Immature natural killer cell (primary cell): ENCODE measurements around the gene COL6A5. TPM values are rescaled to one million over a fixed set of nuclear protein-coding genes. Genes with fewer than 3 reads are reported as not detected.

ENCODE experiments used
- DNase-seq, 3 donors: peaks; one replicate each; pipeline ENCODE4 v3.0.0; 2022; ENCODE audit warnings: mixed read lengths in 1 of 3
- H3K27ac Mint-ChIP-seq, 6 donors: one replicate each; pipeline ENCODE4 v1.8.0; 2020; ENCODE audit warnings: mixed read lengths in 6 of 6, mild to moderate bottlenecking in 5 of 6, inconsistent platforms in 4 of 6, moderate library complexity in 3 of 6
- H3K27me3 Mint-ChIP-seq, 3 donors: one replicate each; pipeline ENCODE4 v1.8.0; 2020 to 2021; ENCODE audit warnings: low read depth in 3 of 3, mild to moderate bottlenecking in 3 of 3, mixed read lengths in 3 of 3, moderate library complexity in 3 of 3, inconsistent platforms in 1 of 3
- H3K36me3 Mint-ChIP-seq, 3 donors: one replicate each; pipeline ENCODE4 v1.8.0; 2020; ENCODE audit warnings: mixed read lengths in 3 of 3, inconsistent platforms in 2 of 3, mild to moderate bottlenecking in 2 of 3
- H3K4me1 Mint-ChIP-seq, 2 donors: one replicate each; pipeline ENCODE4 v1.8.0; 2020; ENCODE audit warnings: inconsistent platforms in 2 of 2, mild to moderate bottlenecking in 2 of 2, mixed read lengths in 2 of 2, moderate library complexity in 1 of 2
- H3K4me3 Mint-ChIP-seq, 5 donors: one replicate each; pipeline ENCODE4 v1.8.0; 2020; ENCODE audit warnings: mild to moderate bottlenecking in 5 of 5, mixed read lengths in 5 of 5, inconsistent platforms in 3 of 5, moderate library complexity in 3 of 5
- H3K9me3 Mint-ChIP-seq, 6 donors: one replicate each; pipeline ENCODE4 v1.8.0; 2020; ENCODE audit warnings: mild to moderate bottlenecking in 6 of 6, mixed read lengths in 6 of 6, inconsistent platforms in 4 of 6, moderate library complexity in 3 of 6
- polyA plus RNA-seq, 3 donors: library from polyadenylated mRNA; unstranded; fragments of 300-500 nt; fragmentation: Illumina TruSeq; gene quantifications; one replicate each; pipeline ENCODE4 v1.2.3, GENCODE V29; 2021

COL6A5 gene
- polyA plus RNA-seq, 3 donors from 2014 or later: not detected

DNA sequence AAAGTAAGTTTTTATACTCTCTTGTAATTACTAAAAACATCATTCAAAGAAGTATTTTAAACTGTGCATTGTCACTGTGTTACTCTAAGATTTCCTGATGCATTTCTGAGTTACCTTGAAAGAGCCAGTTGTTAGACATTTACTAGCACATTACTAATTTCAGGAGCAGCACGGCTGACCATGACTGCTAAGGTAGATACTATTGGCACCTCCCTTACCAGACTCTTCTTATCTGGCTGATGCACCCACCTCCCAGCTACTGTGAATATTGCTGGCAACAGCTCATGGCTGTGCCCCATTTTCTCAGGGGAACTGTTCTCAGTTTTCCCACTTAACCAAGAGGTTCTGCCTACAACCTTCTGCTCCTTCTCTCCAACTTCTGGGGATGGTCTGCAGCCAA is 29.4 kb downstream of the COL6A5 start:
- DNase-seq: no peak
- Mint-ChIP-seq H3K4me1 (no peaks in the 10 kb centered on the region), H3K27me3 (no peaks in the 10 kb centered on the region), H3K27ac (no peak overlapping the region), H3K9me3 (peaks cover 0 to 4% (median 0%) of the 10 kb centered on the region in 6 donors), H3K36me3 (no peaks in the 10 kb centered on the region), H3K4me3 (no peak overlapping the region)

DNA sequence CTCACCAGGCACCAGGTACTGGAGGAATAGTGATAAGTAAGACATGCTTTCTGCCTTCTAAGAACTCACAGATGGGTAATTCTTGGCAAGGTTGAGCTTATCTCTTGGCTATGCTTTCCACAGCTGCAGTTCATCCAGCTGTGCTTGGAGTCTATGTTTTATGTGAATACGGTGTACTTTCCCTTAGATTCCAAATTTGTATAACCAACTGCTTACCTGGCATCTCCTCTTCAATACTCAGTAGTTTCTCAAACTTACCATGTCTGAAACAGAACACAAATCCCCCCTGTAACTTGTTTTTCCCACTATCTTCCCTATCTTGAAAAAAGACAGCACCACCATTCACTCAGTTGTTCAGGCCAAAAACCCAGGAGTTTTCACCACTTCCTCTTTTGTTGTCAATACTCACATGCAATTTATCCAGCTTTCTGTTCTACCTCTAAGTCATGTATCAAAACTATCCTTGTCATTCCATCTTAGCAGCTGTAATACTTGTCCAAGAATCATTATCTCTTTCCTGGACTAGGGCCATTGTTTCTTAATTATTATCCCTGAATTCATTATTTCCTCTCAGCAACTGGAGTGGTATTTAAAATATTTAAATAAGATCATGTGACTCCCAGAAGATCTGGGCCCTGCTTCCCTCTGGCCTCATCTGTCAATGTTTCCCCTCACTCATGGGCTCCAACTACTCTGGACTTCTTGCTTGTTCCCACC is 32.6 kb downstream of the COL6A5 start:
- no peak for DNase-seq
- H3K4me1 Mint-ChIP-seq: no peaks in the 10 kb centered on the region
- H3K4me3 Mint-ChIP-seq: no peak overlapping the region
- no peak overlapping the region for H3K27ac Mint-ChIP-seq
- H3K27me3 Mint-ChIP-seq: peaks cover 0 to 3% (median 0%) of the 10 kb centered on the region in 3 donors
- peaks cover 0 to 4% (median 1%) of the 10 kb centered on the region in 6 donors for H3K9me3 Mint-ChIP-seq
- no peaks in the 10 kb centered on the region for H3K36me3 Mint-ChIP-seq

- H3K9me3 Mint-ChIP-seq: peaks cover 0 to 4% (median 1%) of the 10 kb centered on the region in 6 donors
- no peaks in the 10 kb centered on the region for H3K4me1 Mint-ChIP-seq
- peaks cover 0 to 3% (median 0%) of the 10 kb centered on the region in 3 donors for H3K27me3 Mint-ChIP-seq
- no peaks in the 10 kb centered on the region for H3K36me3 Mint-ChIP-seq
- no peak overlapping the region for H3K4me3 Mint-ChIP-seq
- no peak for DNase-seq
- no peak overlapping the region for H3K27ac Mint-ChIP-seq
Observed at GRCh38 chr3:130378677-130379191, 33.3 kb downstream of the COL6A5 start.

- H3K27ac Mint-ChIP-seq: no peak overlapping the region
- DNase-seq: no peak
- no peak overlapping the region for H3K4me3 Mint-ChIP-seq
- H3K27me3 Mint-ChIP-seq: peaks cover 0 to 3% (median 0%) of the 10 kb centered on the region in 3 donors
- H3K36me3 Mint-ChIP-seq: no peaks in the 10 kb centered on the region
- H3K4me1 Mint-ChIP-seq: no peaks in the 10 kb centered on the region
- H3K9me3 Mint-ChIP-seq: peaks cover 0 to 4% (median 1%) of the 10 kb centered on the region in 6 donors
Observed at GRCh38 chr3:130379274-130379673, 33.8 kb downstream of the COL6A5 start.

DNA sequence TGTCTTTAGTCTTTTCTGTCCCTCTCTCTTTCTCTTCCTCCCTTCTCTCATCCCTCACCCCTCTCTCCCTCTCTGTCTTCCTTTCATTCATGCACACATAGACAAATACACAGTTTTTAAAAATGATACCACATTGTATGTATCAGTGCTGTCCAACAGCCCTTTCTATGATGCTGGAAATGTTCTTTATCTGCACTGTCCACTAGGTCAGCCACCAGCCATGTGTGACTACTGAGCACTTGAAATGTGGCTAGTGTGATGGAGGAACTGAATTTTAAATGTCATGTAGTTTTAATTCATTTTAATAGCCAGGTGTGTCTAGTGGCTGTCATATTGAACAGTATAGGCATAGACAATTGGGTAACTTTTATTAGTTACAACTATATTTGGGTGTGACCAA is 34.9 kb downstream of the COL6A5 start:
- peaks cover 0 to 4% (median 1%) of the 10 kb centered on the region in 6 donors for H3K9me3 Mint-ChIP-seq
- no peak overlapping the region for H3K4me3 Mint-ChIP-seq
- no peaks in the 10 kb centered on the region for H3K36me3 Mint-ChIP-seq
- no peak overlapping the region for H3K27ac Mint-ChIP-seq
- DNase-seq: no peak
- H3K4me1 Mint-ChIP-seq: no peaks in the 10 kb centered on the region
- peaks cover 0 to 3% (median 0%) of the 10 kb centered on the region in 3 donors for H3K27me3 Mint-ChIP-seq

DNA sequence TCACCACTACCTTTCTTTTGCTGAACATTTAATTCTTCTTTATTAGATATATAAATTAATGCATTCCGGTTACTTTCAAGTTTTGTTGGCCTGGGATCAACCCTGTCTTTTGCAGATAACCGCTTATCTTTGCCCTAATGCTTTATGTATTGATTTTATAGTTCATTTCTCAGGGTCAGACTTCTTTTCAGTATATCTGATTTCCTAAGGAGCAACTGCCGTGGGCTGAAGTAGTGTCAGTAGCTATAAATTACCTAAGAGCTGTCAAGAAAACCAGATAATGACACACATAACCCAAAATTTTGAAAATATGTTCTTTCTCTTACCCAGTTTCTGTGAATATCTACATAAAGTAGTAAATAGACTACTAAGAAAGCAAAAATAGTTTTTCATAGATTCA is 38.0 kb downstream of the COL6A5 start:
- no peak overlapping the region for H3K4me3 Mint-ChIP-seq
- H3K4me1 Mint-ChIP-seq: no peaks in the 10 kb centered on the region
- no peak overlapping the region for H3K27ac Mint-ChIP-seq
- peaks cover 0 to 4% (median 0%) of the 10 kb centered on the region in 6 donors for H3K9me3 Mint-ChIP-seq
- H3K36me3 Mint-ChIP-seq: no peaks in the 10 kb centered on the region
- peaks cover 0 to 3% (median 0%) of the 10 kb centered on the region in 3 donors for H3K27me3 Mint-ChIP-seq
- DNase-seq: no peak

- no peak overlapping the region for H3K27ac Mint-ChIP-seq
- no peaks in the 10 kb centered on the region for H3K4me1 Mint-ChIP-seq
- no peaks in the 10 kb centered on the region for H3K36me3 Mint-ChIP-seq
- no peak overlapping the region for H3K4me3 Mint-ChIP-seq
- H3K27me3 Mint-ChIP-seq: peaks cover 0 to 3% (median 0%) of the 10 kb centered on the region in 3 donors
- H3K9me3 Mint-ChIP-seq: peaks cover 0 to 2% (median 0%) of the 10 kb centered on the region in 6 donors
- no peak for DNase-seq
Observed at GRCh38 chr3:130384476-130385025, 39.1 kb downstream of the COL6A5 start.

- Mint-ChIP-seq H3K27me3 (no peaks in the 10 kb centered on the region), H3K4me3 (no peak overlapping the region), H3K9me3 (no peaks in the 10 kb centered on the region), H3K4me1 (no peaks in the 10 kb centered on the region), H3K27ac (no peak overlapping the region), H3K36me3 (no peaks in the 10 kb centered on the region)
- no peak for DNase-seq
Observed at GRCh38 chr3:130386604-130387263, 41.3 kb downstream of the COL6A5 start.

GRCh38 chr3:130389743-130390478 is 44.4 kb downstream of the COL6A5 start:
- no peak for DNase-seq
- Mint-ChIP-seq H3K27me3 (peaks cover 0 to 4% (median 1%) of the 10 kb centered on the region in 3 donors), H3K9me3 (no peaks in the 10 kb centered on the region), H3K4me1 (no peaks in the 10 kb centered on the region), H3K36me3 (no peaks in the 10 kb centered on the region), H3K27ac (no peak overlapping the region), H3K4me3 (no peak overlapping the region)

DNA sequence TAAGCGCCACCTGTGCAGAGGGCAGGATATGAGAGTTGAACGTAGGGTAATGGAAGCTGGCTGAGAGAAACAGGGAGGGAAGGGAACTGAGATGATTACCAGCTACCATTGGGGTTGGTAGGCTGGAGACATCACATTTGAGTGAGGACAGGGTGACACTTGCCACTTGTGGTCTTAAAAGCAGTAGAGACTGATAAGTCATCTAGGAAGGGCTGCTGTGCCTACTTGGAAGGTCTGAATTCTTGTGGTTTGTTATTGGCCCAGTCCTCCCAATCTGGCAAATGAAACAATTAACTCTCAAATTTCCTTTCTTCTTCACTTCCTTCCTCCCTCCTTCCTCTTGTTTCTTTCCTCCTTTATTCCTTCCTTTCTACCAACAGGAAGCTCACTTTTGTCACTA is 46.8 kb downstream of the COL6A5 start:
- DNase-seq: no peak
- Mint-ChIP-seq H3K4me1 (no peaks in the 10 kb centered on the region), H3K27me3 (peaks cover 0 to 4% (median 1%) of the 10 kb centered on the region in 3 donors), H3K4me3 (no peak overlapping the region), H3K9me3 (no peaks in the 10 kb centered on the region), H3K27ac (no peak overlapping the region), H3K36me3 (no peaks in the 10 kb centered on the region)

GRCh38 chr3:130393594-130393993 is 48.1 kb downstream of the COL6A5 start:
- no peaks in the 10 kb centered on the region for H3K9me3 Mint-ChIP-seq
- DNase-seq: no peak
- no peaks in the 10 kb centered on the region for H3K36me3 Mint-ChIP-seq
- no peak overlapping the region for H3K27ac Mint-ChIP-seq
- H3K27me3 Mint-ChIP-seq: peaks cover 0 to 4% (median 1%) of the 10 kb centered on the region in 3 donors
- H3K4me1 Mint-ChIP-seq: no peaks in the 10 kb centered on the region
- H3K4me3 Mint-ChIP-seq: no peak overlapping the region

DNA sequence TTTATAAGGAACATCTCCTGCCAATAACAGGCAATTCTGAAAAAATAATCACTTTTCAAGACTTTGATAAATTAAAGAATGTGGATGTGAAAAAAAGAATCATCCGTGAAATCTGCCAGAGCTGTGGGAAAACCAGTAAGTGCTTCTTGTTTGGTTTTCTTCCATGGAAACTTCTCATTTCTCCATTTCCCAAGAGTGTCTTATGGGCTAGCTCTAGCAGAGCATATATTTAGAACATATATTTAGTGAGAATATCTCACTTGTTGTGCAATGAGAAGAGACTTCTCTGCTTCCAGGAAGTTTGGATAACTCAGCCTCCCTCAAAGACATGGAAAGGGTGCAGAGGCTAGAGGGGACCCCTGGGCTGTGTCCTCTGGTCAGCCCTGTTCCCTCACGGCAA is 49.9 kb downstream of the COL6A5 start:
- H3K27ac Mint-ChIP-seq: no peak overlapping the region
- DNase-seq: no peak
- H3K4me3 Mint-ChIP-seq: no peak overlapping the region
- peaks cover 0 to 1% (median 0%) of the 10 kb centered on the region in 6 donors for H3K9me3 Mint-ChIP-seq
- H3K4me1 Mint-ChIP-seq: no peaks in the 10 kb centered on the region
- H3K27me3 Mint-ChIP-seq: peaks cover 0 to 8% (median 1%) of the 10 kb centered on the region in 3 donors
- no peaks in the 10 kb centered on the region for H3K36me3 Mint-ChIP-seq

DNA sequence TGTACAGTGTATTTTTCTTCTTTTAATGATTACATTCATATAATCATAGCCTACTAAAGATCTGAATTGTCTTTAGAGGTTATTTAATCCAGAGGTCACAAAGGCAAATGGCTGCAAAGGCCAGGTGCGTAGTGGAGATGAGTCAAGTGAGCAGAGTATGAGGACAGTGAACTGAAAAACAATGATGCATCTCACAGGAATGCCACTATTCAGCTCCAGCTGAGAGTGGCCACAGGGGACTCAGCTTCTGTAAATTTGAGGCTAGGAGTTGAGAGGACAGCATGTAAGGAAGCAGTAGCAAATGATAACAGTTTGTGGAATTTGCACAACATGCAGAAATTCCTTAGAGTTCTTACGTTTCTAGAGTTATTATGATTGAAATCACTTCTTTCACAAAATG is 50.4 kb downstream of the COL6A5 start:
- DNase-seq: no peak
- H3K27ac Mint-ChIP-seq: no peak overlapping the region
- no peaks in the 10 kb centered on the region for H3K36me3 Mint-ChIP-seq
- no peak overlapping the region for H3K4me3 Mint-ChIP-seq
- H3K9me3 Mint-ChIP-seq: peaks cover 0 to 1% (median 0%) of the 10 kb centered on the region in 6 donors
- no peaks in the 10 kb centered on the region for H3K4me1 Mint-ChIP-seq
- peaks cover 0 to 9% (median 1%) of the 10 kb centered on the region in 3 donors for H3K27me3 Mint-ChIP-seq
